Fibroblast of lung (primary cell): Measurements from ENCODE around the gene LRRK1. TPM values are rescaled to one million over a fixed set of nuclear protein-coding genes. Genes with fewer than 3 reads are reported as not detected.

ENCODE experiments used
- DNase-seq, 2 donors: peaks; one replicate each; pipeline versions ENCODE4 v3.0.0 to v3.0.0-alpha.2; 2010; ENCODE audit warnings: low read depth in 2 of 2
- H2AFZ ChIP-seq: 2 replicates; pipeline ENCODE4 v1.5.1; 2012; ENCODE audit warnings: low read length, control low read depth, inconsistent platforms
- H3K27ac ChIP-seq: 2 replicates; pipeline ENCODE4 v1.5.1; 2011; ENCODE audit warnings: low read length, control low read depth; ENCODE audit not compliant: insufficient read depth
- H3K27me3 ChIP-seq: 2 replicates; pipeline ENCODE4 v1.5.1; 2011; ENCODE audit warnings: mild to moderate bottlenecking, low read length; ENCODE audit not compliant: control insufficient read depth, insufficient read depth
- H3K36me3 ChIP-seq: 2 replicates; pipeline ENCODE4 v1.5.1; 2011; ENCODE audit warnings: low read length; ENCODE audit not compliant: control insufficient read depth, insufficient read depth
- H3K4me1 ChIP-seq: 2 replicates; pipeline ENCODE4 v1.5.1; 2011; ENCODE audit warnings: low read length; ENCODE audit not compliant: control insufficient read depth, insufficient read depth; ENCODE audit errors: extremely low read depth
- H3K4me2 ChIP-seq: 2 replicates; pipeline ENCODE4 v1.5.1; 2011; ENCODE audit warnings: low read length, control low read depth; ENCODE audit not compliant: insufficient read depth; ENCODE audit errors: extremely low read depth
- H3K4me3 ChIP-seq, 4 experiments: fragments of 200-600 bp in 1 of 4; sonication (generic) in 1 of 4; replicated peaks in 1 of 4; 2 replicates each; pipeline ENCODE4 v1.5.1; 2011 to 2016; ENCODE audit warnings: low read length in 4 of 4, low read depth in 3 of 4, mild to moderate bottlenecking in 3 of 4, control low read depth in 2 of 4, inconsistent platforms in 1 of 4, mixed read lengths in 1 of 4; ENCODE audit not compliant: insufficient read depth in 1 of 4; ENCODE audit errors: control extremely low read depth in 1 of 4
- H3K79me2 ChIP-seq: 2 replicates; pipeline ENCODE4 v1.5.1; 2012; ENCODE audit warnings: mild to moderate bottlenecking, low read length, inconsistent platforms; ENCODE audit not compliant: control insufficient read depth, insufficient read depth
- H3K9ac ChIP-seq: 2 replicates; pipeline ENCODE4 v1.5.1; 2011; ENCODE audit warnings: mild to moderate bottlenecking, low read length, control low read depth; ENCODE audit not compliant: insufficient read depth
- H3K9me3 ChIP-seq: 2 replicates; pipeline ENCODE4 v1.5.1; 2012; ENCODE audit warnings: low read depth, low read length; ENCODE audit not compliant: control insufficient read depth, insufficient read depth
- H4K20me1 ChIP-seq: 2 replicates; pipeline ENCODE4 v1.5.1; 2011; ENCODE audit warnings: low read length; ENCODE audit not compliant: control insufficient read depth, insufficient read depth; ENCODE audit errors: extremely low read depth
- EZH2 ChIP-seq: IDR thresholded peaks from 2 replicates; pipeline ENCODE4 v1.5.1; 2012; ENCODE audit warnings: low read length, control low read depth, mild to moderate bottlenecking; ENCODE audit errors: missing control alignments
- polyA plus RNA-seq, 2 donors: library from polyadenylated mRNA; depleted of rRNA in 1 of 2; stranded (reverse) in 1 of 2; unstranded in 1 of 2; fragments of >200 nt; gene quantifications; 2 replicates each; pipeline ENCODE4 v1.2.1, GENCODE V29; 2011 to 2012; ENCODE audit warnings: missing spikeins in 1 of 2
- total RNA-seq: library from RNA; depleted of rRNA; stranded (reverse); fragments of >200 nt; gene quantifications from 2 replicates; pipeline ENCODE4 v1.2.1, GENCODE V29; 2014
- TF ChIP-seq, protein P1 (sequence below), 2 donors: IDR thresholded peaks in 1 of 2; conservative IDR thresholded peaks in 1 of 2; 1 replicate in 1 of 2; 2 replicates in 1 of 2; pipeline ENCODE4 v1.5.1; 2011 to 2012; ENCODE audit warnings: low read length in 2 of 2, control low read depth in 1 of 2, inconsistent platforms in 1 of 2, low read depth in 1 of 2, mild to moderate bottlenecking in 1 of 2

LRRK1 gene
- total and polyA plus RNA-seq, 2 donors (not counting 1 experiment from before 2014, with no cell fraction given) = 3.8 to 12.2 TPM

DNA sequence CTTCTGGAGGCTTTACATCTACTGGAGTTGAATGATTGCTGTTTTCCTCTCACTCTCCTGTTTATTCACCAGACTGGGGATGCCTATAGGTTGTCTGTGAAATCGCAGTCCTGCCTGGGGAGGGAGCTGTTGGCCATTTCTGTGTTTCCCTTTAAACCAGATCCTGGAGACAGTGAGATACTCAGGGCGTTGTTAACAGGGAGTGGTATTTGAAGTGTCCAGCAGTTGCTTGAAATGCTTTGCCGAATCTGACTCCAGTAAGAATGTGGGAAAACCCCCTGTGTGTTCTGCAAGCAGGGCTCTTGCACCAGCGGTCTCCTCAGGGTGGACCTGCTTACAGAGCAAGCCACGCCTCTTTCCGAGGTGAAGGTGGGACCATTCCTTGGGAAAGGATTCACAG lies 4.3 kb upstream of the LRRK1 start:
- no peak overlapping the region for H3K9ac ChIP-seq
- H3K27ac ChIP-seq = no peak overlapping the region
- no peaks in the 10 kb centered on the region for H4K20me1 ChIP-seq
- no peaks in the 10 kb centered on the region for H3K79me2 ChIP-seq
- H3K4me1 ChIP-seq = no peaks in the 10 kb centered on the region
- no peak for TF ChIP-seq EZH2
- TF ChIP-seq, protein P1, sequence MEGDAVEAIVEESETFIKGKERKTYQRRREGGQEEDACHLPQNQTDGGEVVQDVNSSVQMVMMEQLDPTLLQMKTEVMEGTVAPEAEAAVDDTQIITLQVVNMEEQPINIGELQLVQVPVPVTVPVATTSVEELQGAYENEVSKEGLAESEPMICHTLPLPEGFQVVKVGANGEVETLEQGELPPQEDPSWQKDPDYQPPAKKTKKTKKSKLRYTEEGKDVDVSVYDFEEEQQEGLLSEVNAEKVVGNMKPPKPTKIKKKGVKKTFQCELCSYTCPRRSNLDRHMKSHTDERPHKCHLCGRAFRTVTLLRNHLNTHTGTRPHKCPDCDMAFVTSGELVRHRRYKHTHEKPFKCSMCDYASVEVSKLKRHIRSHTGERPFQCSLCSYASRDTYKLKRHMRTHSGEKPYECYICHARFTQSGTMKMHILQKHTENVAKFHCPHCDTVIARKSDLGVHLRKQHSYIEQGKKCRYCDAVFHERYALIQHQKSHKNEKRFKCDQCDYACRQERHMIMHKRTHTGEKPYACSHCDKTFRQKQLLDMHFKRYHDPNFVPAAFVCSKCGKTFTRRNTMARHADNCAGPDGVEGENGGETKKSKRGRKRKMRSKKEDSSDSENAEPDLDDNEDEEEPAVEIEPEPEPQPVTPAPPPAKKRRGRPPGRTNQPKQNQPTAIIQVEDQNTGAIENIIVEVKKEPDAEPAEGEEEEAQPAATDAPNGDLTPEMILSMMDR (conservative IDR thresholded peaks at IDR 0.05 in 1 of 2, IDR thresholded peaks at IDR 0.05 in 1 of 2; ENCODE audit: low read depth in 1 of 2, low read length in 2 of 2) = peak; percentile 21 to 38
- no peak overlapping the region for H3K4me3 ChIP-seq
- H3K9me3 ChIP-seq = no peaks in the 10 kb centered on the region
- no peaks in the 10 kb centered on the region for H3K27me3 ChIP-seq
- H3K4me2 ChIP-seq = no peak overlapping the region
- no peak overlapping the region for H2AFZ ChIP-seq
- peak in 1 of 2 donors; percentile 15 for DNase-seq
- H3K36me3 ChIP-seq = no peaks in the 10 kb centered on the region

DNA sequence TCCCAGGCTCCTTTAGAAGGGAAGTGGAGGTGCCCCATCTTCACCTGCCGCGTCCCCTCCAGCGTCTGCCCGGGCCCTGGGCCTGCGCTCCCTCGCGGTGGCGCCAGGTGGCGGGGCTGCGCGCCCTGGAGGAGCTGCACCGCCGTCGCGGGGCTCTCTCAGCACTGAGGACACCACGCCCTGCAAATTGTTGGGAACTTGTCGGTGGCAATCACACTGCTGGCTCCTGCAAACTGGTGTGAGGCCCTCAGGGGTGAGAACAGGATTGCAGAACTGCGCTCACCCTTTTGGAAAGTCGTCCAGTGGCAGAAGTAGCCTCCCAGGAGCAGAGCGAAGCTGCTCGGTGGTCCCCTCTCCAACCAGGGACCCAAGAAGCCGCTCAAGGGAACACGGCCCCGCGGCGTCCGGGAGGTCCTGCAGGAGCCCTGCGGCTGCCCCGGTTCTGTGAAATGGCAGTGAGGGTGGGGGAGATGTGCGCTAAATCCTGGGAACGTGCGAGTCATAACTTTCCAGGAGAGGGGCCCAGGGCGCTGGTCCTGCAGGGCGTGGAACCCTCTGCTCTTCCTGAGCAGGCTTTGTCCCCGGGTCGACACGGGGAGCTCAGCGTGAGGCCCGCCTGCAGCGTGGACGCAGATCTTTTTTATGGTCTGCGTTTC lies 995 bp upstream of the LRRK1 start:
- H3K4me1 ChIP-seq = no peaks in the 10 kb centered on the region
- peak; percentile 65 to 69 for DNase-seq
- H2AFZ ChIP-seq = peak overlapping the region; percentile 51
- no peaks in the 10 kb centered on the region for H3K79me2 ChIP-seq
- no peaks in the 10 kb centered on the region for H3K36me3 ChIP-seq
- peak overlapping the region; percentile 50 for H3K27ac ChIP-seq
- H3K4me2 ChIP-seq = peak overlapping the region; percentile 96
- H3K4me3 ChIP-seq = peak overlapping the region; percentile 44 to 82 (median 65)
- peak overlapping the region; percentile 65 for H3K9ac ChIP-seq
- H3K27me3 ChIP-seq = no peaks in the 10 kb centered on the region
- TF ChIP-seq, protein P1 (conservative IDR thresholded peaks at IDR 0.05 in 1 of 2, IDR thresholded peaks at IDR 0.05 in 1 of 2; ENCODE audit: low read depth in 1 of 2, low read length in 2 of 2) = peak; percentile 76 to 93
- TF ChIP-seq EZH2 = no peak
- no peaks in the 10 kb centered on the region for H4K20me1 ChIP-seq
- H3K9me3 ChIP-seq = no peaks in the 10 kb centered on the region

DNA sequence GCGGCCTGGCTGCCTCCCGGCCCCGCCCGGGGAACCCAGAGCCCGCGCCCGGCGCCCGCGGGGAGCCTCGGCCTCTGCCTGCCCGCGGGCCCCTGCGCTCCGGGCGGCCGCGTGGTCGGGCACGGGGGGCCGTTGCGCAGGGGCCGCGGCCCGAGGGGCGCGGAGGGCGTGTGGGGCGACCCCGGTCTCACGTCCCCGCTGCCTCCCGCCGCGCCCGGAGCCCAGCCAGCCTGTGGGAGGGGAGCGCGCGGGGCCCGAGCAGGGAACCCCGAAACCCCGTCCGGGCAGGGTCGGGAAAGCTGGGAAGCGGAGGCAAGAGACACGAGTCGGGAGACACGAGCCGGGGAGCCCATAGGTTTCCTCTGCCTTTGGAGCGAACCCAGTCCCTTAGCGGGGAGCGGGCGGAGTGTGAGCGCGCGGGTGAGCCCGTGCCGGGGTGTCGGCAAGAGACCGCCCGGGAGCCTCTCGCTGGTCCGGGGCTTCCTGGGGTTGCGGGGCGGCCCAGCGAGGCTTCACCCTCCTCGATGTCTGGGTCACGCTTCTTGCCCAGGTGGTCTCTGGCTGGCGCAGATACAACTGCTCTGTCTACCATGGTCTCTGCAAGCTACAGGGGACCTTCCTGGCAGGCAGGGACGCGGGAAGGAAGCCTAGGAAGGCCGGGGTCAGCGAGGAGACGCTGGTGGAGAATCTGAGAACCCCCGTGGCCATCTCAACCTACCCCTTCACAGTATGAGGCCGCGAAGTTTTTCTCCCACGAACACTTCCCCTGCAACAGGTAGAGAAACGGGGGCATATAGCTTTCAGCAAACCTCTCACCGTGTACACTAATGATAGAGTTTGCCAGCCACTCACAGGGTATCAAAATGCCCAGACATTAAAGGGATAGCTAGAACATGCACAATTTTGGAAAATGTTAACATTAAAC lies 586 bp downstream of the LRRK1 start:
- H4K20me1 ChIP-seq = no peaks in the 10 kb centered on the region
- H3K4me1 ChIP-seq = no peaks in the 10 kb centered on the region
- peak overlapping the region; percentile 59 for H2AFZ ChIP-seq
- peak; percentile 15 to 42 for DNase-seq
- H3K79me2 ChIP-seq = no peaks in the 10 kb centered on the region
- no peaks in the 10 kb centered on the region for H3K27me3 ChIP-seq
- H3K9me3 ChIP-seq = no peaks in the 10 kb centered on the region
- H3K4me3 ChIP-seq = peak overlapping the region; percentile 50 to 68 (median 62)
- no peaks in the 10 kb centered on the region for H3K36me3 ChIP-seq
- no peak for TF ChIP-seq EZH2
- TF ChIP-seq, protein P1 (conservative IDR thresholded peaks at IDR 0.05 in 1 of 2, IDR thresholded peaks at IDR 0.05 in 1 of 2; ENCODE audit: low read depth in 1 of 2, low read length in 2 of 2) = no peak
- H3K9ac ChIP-seq = peak overlapping the region; percentile 65
- H3K27ac ChIP-seq = no peak overlapping the region
- peak overlapping the region; percentile 91 for H3K4me2 ChIP-seq
